ENCODE measurements around the gene PFKL. TPM values are rescaled to one million over a fixed set of nuclear protein-coding genes. Genes with fewer than 3 reads are reported as not detected.

Gene PFKL
- total RNA-seq, 1 experiment from 2014 or later = 90.2 TPM

GRCh38 chr21:44323591-44323990, 23.7 kb downstream of the PFKL start:
- H3K4me1 Mint-ChIP-seq (ENCODE audit: insufficient read depth, unreplicated experiment) = no peaks in the 10 kb centered on the region
- peaks cover 14% of the 10 kb centered on the region for H3K36me3 Mint-ChIP-seq (ENCODE audit: insufficient read depth, unreplicated experiment)
- H3K9me3 Mint-ChIP-seq (ENCODE audit: unreplicated experiment) = no peaks in the 10 kb centered on the region
- H3K4me3 Mint-ChIP-seq (ENCODE audit: unreplicated experiment) = no peak overlapping the region
- POLR2A ChIA-PET = interaction anchor here (0.7 kb wide), 1 partner anchor 10 kb away, joined by 3 read pairs; no protein-coding TSS in a partner anchor
- H3K27me3 Mint-ChIP-seq (ENCODE audit: insufficient read depth, unreplicated experiment) = no peaks in the 10 kb centered on the region
- intact Hi-C loops (cut with micrococcal nuclease) = no loop called here
- CTCF ChIA-PET = interaction anchor here (1.3 kb wide), 1 partner anchor 26 kb away, joined by 4 read pairs; no protein-coding TSS in a partner anchor
- H3K27ac Mint-ChIP-seq (ENCODE audit: low read depth, unreplicated experiment) = no peak overlapping the region
- no TSS peak for BruUV-seq (replicated peaks)
- no peak for TF ChIP-seq CTCF (IDR thresholded peaks at IDR 0.05; ENCODE audit: unreplicated experiment)
- no peak for DNase-seq (ENCODE audit: unreplicated experiment)

DNA sequence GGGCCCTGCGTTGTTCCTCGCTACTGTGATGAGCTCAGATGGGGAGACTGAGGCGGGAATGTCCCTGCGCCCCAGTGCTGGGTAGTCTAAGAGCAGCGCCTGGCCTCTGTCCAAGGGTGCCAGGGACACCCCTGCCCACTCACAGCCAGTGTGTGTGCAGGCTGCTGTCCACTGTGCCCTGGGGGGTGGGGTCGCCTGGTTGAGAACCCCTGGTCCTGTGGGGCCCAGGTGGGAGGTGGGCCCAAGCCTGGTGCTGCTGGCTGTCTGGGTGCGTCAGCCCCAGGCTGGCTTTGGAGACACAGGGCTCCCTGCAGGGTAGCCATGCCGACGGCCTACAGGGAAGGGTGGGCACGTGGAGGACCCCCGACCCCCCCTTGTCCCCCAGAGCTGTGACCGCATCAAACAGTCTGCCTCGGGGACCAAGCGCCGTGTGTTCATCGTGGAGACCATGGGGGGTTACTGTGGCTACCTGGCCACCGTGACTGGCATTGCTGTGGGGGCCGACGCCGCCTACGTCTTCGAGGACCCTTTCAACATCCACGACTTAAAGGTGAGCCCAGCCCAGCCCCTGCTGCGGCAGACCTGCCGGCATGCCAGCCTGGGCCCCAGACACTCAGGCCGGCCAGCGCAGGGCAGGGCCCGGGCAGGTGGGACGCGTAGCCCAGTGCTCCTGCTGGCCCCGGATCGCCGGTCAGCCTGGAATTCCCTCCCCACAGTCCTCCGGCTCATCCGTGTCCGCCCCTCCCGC, 24.4 kb downstream of the PFKL start:
- POLR2A ChIA-PET = no interaction called here
- intact Hi-C loops (cut with micrococcal nuclease) = no loop called here
- H3K36me3 Mint-ChIP-seq (ENCODE audit: insufficient read depth, unreplicated experiment) = peaks cover 14% of the 10 kb centered on the region
- H3K9me3 Mint-ChIP-seq (ENCODE audit: unreplicated experiment) = no peaks in the 10 kb centered on the region
- H3K27ac Mint-ChIP-seq (ENCODE audit: low read depth, unreplicated experiment) = no peak overlapping the region
- no peak overlapping the region for H3K4me3 Mint-ChIP-seq (ENCODE audit: unreplicated experiment)
- no peak for TF ChIP-seq CTCF (IDR thresholded peaks at IDR 0.05; ENCODE audit: unreplicated experiment)
- H3K4me1 Mint-ChIP-seq (ENCODE audit: insufficient read depth, unreplicated experiment) = no peaks in the 10 kb centered on the region
- CTCF ChIA-PET = interaction anchor here (1.3 kb wide), 1 partner anchor 26 kb away, joined by 4 read pairs; no protein-coding TSS in a partner anchor
- BruUV-seq (replicated peaks) = no TSS peak
- H3K27me3 Mint-ChIP-seq (ENCODE audit: insufficient read depth, unreplicated experiment) = no peaks in the 10 kb centered on the region
- no peak for DNase-seq (ENCODE audit: unreplicated experiment)

DNA sequence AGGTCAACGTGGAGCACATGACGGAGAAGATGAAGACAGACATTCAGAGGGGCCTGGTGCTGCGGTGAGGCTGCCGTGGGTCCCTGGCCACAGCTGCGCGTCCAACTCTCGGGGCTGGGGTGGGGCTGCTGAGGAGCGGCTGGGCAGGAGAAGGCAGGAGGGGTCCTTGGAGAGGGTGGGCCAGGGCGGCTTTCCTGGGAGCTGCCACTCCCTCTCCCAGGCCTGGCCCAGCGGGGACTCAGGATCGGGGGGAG, 24.9 kb downstream of the PFKL start:
- intact Hi-C loops (cut with micrococcal nuclease) = no loop called here
- DNase-seq (ENCODE audit: unreplicated experiment) = no peak
- H3K4me1 Mint-ChIP-seq (ENCODE audit: insufficient read depth, unreplicated experiment) = no peaks in the 10 kb centered on the region

More for the DNA sequence above, 24.9 kb downstream of the PFKL start:
- Mint-ChIP-seq H3K27me3 (ENCODE audit: insufficient read depth, unreplicated experiment) (no peaks in the 10 kb centered on the region), H3K36me3 (ENCODE audit: insufficient read depth, unreplicated experiment) (peaks cover 14% of the 10 kb centered on the region), H3K4me3 (ENCODE audit: unreplicated experiment) (no peak overlapping the region), H3K9me3 (ENCODE audit: unreplicated experiment) (no peaks in the 10 kb centered on the region), H3K27ac (ENCODE audit: low read depth, unreplicated experiment) (no peak overlapping the region)
- no peak for TF ChIP-seq CTCF (IDR thresholded peaks at IDR 0.05; ENCODE audit: unreplicated experiment)
- ChIA-PET CTCF (no interaction called here), POLR2A (no interaction called here)
- BruUV-seq (replicated peaks) = no TSS peak
